M059J (cell line): ENCODE results near the gene DUSP6. TPM values are rescaled to one million over a fixed set of nuclear protein-coding genes. Genes with fewer than 3 reads are reported as not detected.

ENCODE experiments used
- total RNA-seq: library from RNA; depleted of rRNA; stranded (reverse); fragments of >200 nt; shearing (Covaris generic); gene quantifications from 2 replicates; pipeline ENCODE4 v1.2.3, GENCODE V29; 2014; rRNA removed

The DUSP6 gene
- total RNA-seq, 1 experiment from 2014 or later = 24.0 TPM

Other genes starting within 250 kb of the DUSP6 start
- gene GALNT4, start 172.3 kb upstream of the DUSP6 start, total RNA-seq = 4.1 and 4.3 TPM in 2 replicates
- gene POC1B, start 173.5 kb upstream of the DUSP6 start, total RNA-seq = 19.4 and 21.7 TPM in 2 replicates